GM18505 (cell line): ENCODE results near the gene PSMD13.

Experiments used
- ATAC-seq: cut with Tn5 transposase; IDR thresholded peaks from one replicate; pipeline ENCODE4 v1.9.1; 2021; ENCODE audit not compliant: unreplicated experiment
- POLR2A ChIP-seq: IDR thresholded peaks from 4 replicates; pipeline ENCODE4 v1.6.1; 2011; ENCODE audit warnings: borderline replicate concordance; ENCODE audit not compliant: insufficient read depth, insufficient read length; ENCODE audit errors: extremely low read depth

The PSMD13 gene

DNA sequence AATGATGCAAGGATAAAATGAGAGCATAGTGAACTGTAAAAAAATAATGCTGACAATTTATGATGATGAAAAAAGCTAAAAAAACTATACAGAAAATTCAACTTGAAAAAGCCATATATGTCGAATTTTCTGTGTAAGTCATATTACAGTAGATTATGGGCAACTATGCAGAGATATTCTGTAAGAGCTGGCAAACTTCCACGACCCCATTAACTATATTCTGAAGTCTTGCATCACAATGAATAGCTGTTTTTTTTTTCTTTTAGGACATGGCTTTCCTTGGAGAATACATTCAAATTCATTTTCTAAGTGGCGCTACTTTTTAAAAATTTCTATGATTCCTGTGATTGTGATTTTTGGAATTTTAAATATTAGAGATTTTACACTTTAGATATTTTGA is 18.4 kb downstream of the PSMD13 start:
- no peak for TF ChIP-seq POLR2A
- no peak for ATAC-seq

DNA sequence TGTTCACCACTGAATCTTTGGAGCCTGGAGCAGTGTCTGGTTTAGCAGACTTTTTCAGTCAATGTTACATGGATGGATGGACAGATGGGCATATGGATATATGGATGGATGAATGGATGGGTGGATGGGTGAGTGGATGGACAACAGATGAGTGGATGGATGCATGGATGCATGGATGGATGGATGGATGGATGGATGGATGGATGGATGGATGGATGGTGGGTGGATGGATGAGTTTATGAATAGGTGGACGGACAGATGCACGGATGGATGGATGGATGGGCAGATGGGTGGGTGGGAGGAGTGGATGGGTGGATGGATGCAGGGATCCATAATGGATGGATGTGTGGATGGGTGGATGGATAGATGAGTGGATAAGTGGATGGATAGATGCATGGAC is 19.0 kb downstream of the PSMD13 start:
- TF ChIP-seq POLR2A, result no peak
- no peak for ATAC-seq

DNA sequence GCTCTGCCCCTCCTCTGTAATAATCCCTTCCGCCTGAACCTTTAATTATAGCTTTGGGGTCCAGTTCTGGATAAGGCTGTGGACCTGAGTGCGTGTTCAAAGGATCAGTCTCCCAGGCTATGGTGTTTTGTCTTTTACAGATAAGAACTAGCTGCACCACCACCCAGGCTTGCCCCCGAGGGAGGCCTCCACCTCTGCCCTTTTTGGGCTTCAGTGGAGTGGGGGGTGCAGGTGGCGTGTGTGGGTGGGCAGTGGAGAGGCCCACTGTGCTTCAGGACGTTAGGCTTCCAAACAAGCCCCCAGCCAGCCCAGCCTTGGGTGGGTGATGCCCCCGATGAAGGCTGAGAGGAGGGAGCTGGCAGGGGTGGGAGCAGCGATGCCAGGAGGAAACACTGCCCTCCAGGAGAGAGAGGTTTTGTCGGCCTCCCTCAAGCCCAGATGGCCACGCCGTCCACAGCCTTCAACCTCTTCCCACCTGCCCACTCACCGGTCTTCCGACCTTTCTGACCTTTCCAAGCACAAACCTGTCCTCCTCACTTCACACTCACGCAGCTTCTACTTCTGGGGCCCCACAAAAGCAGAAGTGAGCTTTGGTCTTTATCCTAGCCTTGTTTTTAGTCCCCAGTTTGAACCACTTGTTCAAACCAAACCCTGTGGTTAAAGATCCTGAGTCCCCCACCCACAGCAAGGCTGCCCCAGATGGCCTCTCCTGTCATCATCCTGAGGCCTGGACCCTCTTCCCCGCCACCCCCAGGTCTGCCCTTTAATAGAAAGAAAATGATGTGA is 20.4 kb downstream of the PSMD13 start:
- no peak for TF ChIP-seq POLR2A
- no peak for ATAC-seq

DNA sequence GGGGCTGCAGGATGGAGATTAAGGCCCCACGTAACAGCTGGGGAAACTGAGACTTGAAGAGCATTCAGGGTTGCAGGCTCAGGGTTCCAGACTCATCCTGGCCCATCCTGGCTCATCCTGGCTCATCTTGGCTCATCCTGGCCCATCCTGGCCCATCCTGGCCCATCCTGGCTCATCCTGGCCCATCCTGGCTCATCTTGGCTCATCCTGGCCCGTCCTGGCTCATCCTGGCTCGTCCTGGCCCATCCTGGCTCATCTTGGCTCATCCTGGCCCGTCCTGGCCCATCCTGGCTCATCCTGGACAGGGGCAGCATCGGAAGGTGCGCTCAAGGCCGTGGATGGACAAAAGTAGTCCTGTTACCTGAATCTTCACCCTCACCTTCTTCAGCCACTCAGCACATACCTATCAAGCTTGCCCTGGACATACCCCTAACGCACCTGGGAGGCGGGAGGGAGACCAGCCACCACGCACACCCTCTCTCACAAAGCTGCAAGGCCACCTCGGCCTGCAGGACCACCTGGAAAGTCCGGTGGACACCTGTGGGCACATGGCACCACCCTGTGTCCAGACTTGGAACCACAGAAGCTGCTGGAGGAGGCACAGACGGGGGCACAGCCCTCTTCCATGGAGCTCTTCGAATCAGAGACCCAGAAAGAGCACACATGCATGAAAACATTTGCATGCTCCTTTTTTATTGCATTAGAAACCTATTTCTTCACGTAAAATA is 21.2 kb downstream of the PSMD13 start:
- no peak for ATAC-seq
- TF ChIP-seq POLR2A, result no peak

DNA sequence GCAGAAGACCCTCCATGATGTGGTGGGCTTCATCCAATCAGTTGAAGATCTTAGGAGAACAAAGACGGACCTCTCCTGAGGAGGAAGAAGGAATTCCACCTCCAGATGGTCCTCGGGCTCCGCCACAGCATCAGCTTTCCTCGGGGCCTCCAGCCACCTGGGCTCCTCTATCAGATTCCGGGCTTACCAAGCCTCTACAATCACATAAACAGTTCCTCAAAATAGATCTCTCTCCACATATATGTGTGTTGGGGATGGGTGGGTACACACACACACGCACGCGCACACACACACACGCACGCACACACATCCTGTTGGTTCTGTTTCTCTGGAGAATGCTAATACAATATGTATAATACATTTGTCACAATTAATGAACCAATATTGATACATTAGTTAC is 22.6 kb downstream of the PSMD13 start:
- ATAC-seq, result no peak
- no peak for TF ChIP-seq POLR2A

DNA sequence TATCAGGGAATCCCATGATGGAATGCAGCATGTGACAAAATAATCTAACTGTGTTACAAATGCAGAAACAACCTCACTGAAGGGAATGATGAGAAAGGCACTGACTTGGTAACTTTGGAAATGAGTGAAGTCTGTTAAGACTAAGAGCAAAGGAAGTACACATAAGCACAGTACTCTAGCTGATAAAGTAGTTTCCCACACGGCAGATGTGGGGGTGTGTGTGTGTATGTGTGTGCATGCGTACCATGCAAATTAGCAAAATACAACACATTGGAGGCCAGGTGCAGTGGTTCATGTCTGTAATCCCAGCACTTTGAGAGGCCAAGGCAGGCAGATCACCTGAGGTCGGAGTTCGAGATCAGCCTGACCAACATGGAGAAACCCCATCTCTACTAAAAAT is 24.8 kb downstream of the PSMD13 start:
- no peak for ATAC-seq
- TF ChIP-seq POLR2A, result no peak

DNA sequence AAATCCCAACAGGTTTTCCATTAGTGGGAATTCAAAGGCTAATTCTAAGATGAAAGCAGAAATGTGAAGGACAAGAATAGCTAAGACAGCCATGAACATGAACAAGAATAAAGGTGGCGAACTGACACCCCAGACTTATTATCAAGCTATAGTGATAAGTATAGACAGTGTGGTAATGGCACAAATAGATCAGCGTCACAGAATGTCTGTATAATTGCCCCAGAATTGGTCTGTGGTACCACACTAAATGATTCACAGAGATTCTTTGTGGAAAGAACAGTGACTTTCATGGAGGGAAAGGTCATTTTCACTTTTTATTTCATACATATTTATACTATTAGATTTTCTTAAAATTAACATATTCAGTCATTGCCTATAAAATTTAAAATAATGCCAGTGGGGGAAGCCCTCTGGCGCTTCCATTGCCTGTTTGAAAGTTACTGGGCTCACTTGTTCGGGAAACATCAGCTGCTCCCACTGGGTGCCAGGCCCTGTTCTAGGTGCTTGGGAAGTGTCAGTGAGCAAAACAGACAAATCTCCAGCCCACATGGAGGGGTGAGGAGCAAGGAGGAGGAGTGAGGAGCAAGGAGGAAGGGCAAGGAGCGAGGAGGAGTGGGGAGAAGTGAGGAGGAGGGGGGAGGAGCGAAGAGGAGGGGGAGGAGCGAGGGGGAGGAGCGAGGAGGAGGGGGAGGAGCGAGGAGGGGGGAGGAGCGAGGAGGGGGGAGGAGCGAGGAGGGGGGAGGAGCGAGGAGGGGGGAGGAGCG is 30.1 kb downstream of the PSMD13 start:
- no peak for ATAC-seq
- TF ChIP-seq POLR2A, result no peak

DNA sequence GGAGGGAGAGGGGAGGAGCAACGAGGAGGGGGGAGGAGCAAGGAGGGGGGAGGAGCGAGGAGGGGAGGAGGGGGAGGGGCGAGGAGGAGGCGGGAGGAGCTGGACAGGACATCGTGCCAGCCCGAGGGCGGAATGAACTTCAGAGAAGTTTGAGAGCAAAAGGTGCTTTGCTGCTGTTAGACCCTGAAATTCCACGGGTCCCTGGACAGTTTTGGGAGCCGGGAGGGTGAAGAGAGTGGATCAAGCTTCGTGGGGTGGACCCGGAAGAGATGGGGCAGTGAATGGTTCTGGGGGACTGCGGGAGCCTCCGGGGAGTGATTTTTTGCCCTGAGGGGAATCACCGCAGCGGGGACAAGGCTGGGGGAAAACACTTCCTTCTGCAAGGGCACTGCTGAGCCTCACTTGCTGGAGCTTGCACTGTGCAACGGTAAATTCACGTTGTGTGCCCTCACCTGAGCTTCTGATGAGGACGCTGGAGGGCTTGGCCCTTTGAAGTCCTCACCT is 30.8 kb downstream of the PSMD13 start:
- TF ChIP-seq POLR2A, result peak; percentile 70
- ATAC-seq, result no peak

DNA sequence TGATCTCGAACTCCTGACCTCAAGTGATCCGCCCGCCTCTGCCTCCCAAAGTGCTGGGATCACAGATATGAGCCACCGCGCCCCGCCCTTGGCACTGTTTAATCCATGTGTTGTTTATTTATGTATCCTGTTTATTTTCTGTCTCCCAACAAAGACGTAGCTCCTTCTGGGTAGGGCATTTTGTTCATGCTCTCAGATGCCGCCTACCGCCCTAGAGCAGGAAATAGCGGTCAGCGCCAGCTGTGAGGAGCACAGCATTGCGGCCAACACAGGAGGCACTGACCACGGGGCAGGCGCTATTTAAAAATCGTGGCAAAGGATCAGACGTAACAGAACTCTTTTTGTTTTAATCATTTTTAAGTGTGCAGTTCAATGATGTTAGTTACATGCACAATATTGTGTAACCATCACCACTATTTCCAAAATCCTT is 32.0 kb downstream of the PSMD13 start:
- ATAC-seq, result peak; percentile 34

DNA sequence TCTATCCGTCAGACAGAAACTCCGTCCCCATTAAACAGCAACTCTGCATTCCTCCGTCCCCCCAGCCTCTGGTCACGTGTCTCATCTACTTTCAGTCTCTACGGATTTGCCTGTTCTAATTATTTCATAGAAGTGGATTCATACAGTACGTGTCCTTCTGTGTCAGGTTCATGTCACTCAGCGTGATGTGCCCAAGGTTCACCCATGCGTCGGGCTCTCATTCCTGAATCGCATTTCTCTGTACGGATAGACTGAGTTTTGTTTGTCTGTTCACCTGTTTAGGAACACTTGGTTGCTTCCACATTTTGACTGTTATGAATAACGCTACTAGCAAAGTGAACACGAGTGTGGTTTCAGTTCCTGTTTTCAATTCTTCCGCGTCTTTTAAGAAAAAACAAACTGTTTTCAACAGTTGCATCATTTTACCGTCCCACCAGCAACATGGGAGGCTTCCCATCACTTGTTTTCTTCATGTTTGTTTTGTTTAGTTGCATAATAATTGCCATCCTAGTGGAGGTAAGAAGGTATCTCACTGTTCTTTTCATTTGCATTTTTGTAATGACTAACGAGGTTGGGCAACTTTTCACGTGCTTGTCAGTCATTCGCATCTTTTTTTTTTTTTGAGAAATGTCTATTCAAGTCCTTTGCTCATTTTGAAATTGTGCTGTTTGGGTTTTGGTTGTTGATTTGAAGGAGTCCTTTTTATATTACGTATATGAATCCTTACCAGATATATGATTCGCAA is 32.5 kb downstream of the PSMD13 start:
- TF ChIP-seq POLR2A, result peak; percentile 53
- peak; percentile 61 for ATAC-seq

More for the DNA sequence above, 32.0 kb downstream of the PSMD13 start:
- peak; percentile 36 for TF ChIP-seq POLR2A

DNA sequence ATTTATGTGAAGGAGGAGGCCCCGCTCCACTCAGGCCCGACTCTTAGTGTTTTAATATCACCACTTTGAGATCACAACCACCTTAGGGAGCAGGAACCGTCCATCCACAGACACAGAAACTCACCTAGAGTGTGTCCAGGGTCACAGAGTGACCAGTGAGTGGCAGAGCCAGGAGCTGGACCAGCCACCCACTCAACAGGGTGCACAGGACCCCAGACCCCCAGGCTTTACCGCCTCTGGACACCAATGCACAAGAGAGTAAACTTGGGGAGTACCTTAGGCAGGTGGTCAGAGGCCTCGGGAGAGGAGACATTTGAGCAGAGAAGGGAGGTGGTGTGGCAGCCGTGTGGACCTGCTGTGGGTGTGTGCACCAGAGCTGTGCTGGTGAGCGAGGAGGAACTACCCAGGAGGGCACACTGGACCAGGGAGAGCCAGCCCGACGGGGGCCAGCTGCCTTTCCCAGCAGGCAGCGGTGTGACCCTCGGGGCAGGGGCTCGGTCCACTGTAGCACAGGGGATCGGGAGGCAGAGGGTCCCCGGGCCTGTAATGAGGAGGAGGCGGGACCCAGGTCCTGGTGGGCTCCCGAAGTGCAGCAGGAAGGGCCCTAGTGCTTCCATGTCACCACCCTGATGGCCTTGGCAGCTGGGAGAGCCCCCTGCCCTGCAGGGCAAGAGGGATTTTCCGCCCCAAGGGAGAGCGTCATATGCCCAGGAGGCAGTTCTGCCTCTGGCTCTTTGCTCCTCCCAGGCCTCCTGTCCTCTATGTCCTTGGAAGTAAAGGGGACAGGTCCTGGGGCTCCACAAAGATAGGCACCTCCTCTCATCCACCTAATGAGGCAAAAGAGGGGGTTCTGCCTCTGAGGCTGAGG is 33.9 kb downstream of the PSMD13 start:
- no peak for ATAC-seq
- TF ChIP-seq POLR2A, result no peak

DNA sequence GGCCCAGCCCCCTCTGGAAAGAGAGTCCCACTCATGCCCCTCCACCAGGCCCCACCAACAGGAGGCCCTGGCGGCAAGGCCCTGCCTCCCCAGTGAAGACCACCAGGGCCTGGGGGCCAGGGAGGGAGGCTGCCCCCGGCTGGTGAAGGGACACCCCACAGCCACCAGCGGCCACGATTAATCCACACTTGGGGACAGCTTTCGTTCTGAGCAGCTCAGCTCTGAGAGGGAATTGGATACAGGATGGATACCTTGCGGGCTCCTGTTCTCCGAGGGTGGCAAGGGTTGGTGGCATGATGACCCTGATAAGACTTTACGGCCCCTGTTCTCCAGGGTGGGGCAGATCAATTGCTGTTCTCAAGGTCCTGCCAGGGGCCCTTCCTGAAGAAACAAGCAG is 34.5 kb downstream of the PSMD13 start:
- no peak for TF ChIP-seq POLR2A

DNA sequence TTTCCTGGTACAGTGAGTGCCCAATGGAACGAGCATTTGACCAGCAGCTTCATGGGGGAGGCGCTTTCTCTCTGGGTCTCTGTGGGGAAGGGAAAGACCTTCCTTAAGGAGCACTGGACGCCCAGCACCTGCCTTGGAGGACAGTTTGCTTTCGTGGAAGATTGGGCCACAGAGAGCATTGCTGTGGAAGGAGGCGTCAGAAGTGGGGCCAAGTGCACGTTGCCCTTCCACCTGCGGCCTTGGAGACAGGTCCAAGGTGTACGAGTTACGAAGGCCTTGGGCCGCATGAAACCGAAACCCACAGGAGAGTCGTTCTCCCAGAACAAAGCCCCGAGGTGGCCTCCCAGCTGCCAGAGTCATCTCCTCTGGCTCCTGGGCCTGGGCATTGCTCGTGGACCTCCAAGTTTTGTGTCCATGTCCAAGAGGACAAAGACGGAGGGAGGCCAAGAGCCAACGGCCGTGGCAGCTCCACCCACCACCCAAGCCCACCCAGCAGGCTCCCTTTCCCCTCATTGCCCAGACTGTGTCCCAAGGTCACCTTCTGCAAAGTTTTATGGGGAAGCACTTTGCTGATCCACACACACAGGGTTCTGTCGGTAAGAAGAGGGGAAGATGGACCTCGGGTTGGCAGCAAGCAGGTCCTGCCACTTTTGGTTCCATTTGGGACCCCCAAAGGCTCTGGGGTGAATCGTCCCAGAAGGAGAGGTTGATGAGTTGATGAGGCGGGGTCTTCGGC is 35.6 kb downstream of the PSMD13 start:
- ATAC-seq, result no peak
- no peak for TF ChIP-seq POLR2A

More for the DNA sequence above, 34.5 kb downstream of the PSMD13 start:
- no peak for ATAC-seq
